ENCODE data around the gene EXOC6.

GRCh38 chr10:92816091-92816531, 32.2 kb upstream of the EXOC6 start:
- TF ChIP-seq, protein P1, sequence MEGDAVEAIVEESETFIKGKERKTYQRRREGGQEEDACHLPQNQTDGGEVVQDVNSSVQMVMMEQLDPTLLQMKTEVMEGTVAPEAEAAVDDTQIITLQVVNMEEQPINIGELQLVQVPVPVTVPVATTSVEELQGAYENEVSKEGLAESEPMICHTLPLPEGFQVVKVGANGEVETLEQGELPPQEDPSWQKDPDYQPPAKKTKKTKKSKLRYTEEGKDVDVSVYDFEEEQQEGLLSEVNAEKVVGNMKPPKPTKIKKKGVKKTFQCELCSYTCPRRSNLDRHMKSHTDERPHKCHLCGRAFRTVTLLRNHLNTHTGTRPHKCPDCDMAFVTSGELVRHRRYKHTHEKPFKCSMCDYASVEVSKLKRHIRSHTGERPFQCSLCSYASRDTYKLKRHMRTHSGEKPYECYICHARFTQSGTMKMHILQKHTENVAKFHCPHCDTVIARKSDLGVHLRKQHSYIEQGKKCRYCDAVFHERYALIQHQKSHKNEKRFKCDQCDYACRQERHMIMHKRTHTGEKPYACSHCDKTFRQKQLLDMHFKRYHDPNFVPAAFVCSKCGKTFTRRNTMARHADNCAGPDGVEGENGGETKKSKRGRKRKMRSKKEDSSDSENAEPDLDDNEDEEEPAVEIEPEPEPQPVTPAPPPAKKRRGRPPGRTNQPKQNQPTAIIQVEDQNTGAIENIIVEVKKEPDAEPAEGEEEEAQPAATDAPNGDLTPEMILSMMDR (conservative IDR thresholded peaks at IDR 0.05), result no peak
- TF ChIP-seq EZH2 (IDR thresholded peaks at IDR 0.05; ENCODE audit: low read depth), result no peak

All from PC-9 (cell line).